ENCODE results near the gene TAOK1. TPM values are rescaled to one million over a fixed set of nuclear protein-coding genes. Genes with fewer than 3 reads are reported as not detected.

The TAOK1 gene
- total and polyA plus RNA-seq, 2 of the 13 experiments (the other 11 are each of a cell fraction or from before 2014, with no cell fraction given): 14.1 to 23.0 TPM

- no peak for TF ChIP-seq ZNF720 (CRISPR knock-in tag; IDR thresholded peaks at IDR 0.05)
- no peak for TF ChIP-seq MTERF4 (CRISPR knock-in tag; IDR thresholded peaks at IDR 0.05)
- no peak for TF ChIP-seq AGO1 (IDR thresholded peaks at IDR 0.05; ENCODE audit: low read depth, low read length, poor library complexity, severe bottlenecking)
- TF ChIP-seq ZNF672 (CRISPR knock-in tag; IDR thresholded peaks at IDR 0.05): no peak
- TF ChIP-seq KLF13 (CRISPR knock-in tag; IDR thresholded peaks at IDR 0.05): no peak
- TF ChIP-seq TAF1 (CRISPR knock-in tag; IDR thresholded peaks at IDR 0.05): 0 out of 2 replicates have a peak, but pooled peaks have one; percentile 8
- no peak for TF ChIP-seq ATF6 (CRISPR knock-in tag; conservative IDR thresholded peaks at IDR 0.05)
- TF ChIP-seq NFIB (CRISPR knock-in tag; IDR thresholded peaks at IDR 0.05; ENCODE audit: borderline replicate concordance): no peak
- TF ChIP-seq MED13 (CRISPR knock-in tag; IDR thresholded peaks at IDR 0.05): no peak
- peak; percentile 66; the same call in 1 of the 2 replicates for TF ChIP-seq ZNF589 (CRISPR knock-in tag; conservative IDR thresholded peaks at IDR 0.05)
- no peak for TF ChIP-seq KDM3A (CRISPR knock-in tag; IDR thresholded peaks at IDR 0.05; ENCODE audit: low read depth)
- TF ChIP-seq MED1 (CRISPR knock-in tag; IDR thresholded peaks at IDR 0.05): no peak
- 0 out of 2 replicates have a peak, but pooled peaks have one; percentile 3 for TF ChIP-seq MXD4 (CRISPR knock-in tag; IDR thresholded peaks at IDR 0.05)
- no peak for TF ChIP-seq ZSCAN22 (CRISPR knock-in tag; IDR thresholded peaks at IDR 0.05)
- no peak for TF ChIP-seq SETDB1 (CRISPR knock-in tag; IDR thresholded peaks at IDR 0.05; ENCODE audit: borderline replicate concordance)
- TF ChIP-seq RBM22 (optimal IDR thresholded peaks at IDR 0.05; ENCODE audit: low read length): no peak
- TF ChIP-seq ZNF563 (CRISPR knock-in tag; IDR thresholded peaks at IDR 0.05): peak; percentile 53
- no peak for TF ChIP-seq ZNF33B (CRISPR knock-in tag; IDR thresholded peaks at IDR 0.05)
- 0 out of 2 replicates have a peak, but pooled peaks have one; percentile 11 for TF ChIP-seq POLR2G (IDR thresholded peaks at IDR 0.05; ENCODE audit: low read depth, low read length)
- TF ChIP-seq RFXAP (CRISPR knock-in tag; IDR thresholded peaks at IDR 0.05; ENCODE audit: borderline replicate concordance): no peak
- TF ChIP-seq, protein P1, sequence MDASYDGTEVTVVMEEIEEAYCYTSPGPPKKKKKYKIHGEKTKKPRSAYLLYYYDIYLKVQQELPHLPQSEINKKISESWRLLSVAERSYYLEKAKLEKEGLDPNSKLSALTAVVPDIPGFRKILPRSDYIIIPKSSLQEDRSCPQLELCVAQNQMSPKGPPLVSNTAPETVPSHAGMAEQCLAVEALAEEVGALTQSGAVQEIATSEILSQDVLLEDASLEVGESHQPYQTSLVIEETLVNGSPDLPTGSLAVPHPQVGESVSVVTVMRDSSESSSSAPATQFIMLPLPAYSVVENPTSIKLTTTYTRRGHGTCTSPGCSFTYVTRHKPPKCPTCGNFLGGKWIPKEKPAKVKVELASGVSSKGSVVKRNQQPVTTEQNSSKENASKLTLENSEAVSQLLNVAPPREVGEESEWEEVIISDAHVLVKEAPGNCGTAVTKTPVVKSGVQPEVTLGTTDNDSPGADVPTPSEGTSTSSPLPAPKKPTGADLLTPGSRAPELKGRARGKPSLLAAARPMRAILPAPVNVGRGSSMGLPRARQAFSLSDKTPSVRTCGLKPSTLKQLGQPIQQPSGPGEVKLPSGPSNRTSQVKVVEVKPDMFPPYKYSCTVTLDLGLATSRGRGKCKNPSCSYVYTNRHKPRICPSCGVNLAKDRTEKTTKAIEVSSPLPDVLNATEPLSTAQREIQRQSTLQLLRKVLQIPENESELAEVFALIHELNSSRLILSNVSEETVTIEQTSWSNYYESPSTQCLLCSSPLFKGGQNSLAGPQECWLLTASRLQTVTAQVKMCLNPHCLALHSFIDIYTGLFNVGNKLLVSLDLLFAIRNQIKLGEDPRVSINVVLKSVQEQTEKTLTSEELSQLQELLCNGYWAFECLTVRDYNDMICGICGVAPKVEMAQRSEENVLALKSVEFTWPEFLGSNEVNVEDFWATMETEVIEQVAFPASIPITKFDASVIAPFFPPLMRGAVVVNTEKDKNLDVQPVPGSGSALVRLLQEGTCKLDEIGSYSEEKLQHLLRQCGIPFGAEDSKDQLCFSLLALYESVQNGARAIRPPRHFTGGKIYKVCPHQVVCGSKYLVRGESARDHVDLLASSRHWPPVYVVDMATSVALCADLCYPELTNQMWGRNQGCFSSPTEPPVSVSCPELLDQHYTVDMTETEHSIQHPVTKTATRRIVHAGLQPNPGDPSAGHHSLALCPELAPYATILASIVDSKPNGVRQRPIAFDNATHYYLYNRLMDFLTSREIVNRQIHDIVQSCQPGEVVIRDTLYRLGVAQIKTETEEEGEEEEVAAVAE (CRISPR knock-in tag; IDR thresholded peaks at IDR 0.05; ENCODE audit: borderline replicate concordance): no peak
- no peak for TF ChIP-seq RNF2 (conservative IDR thresholded peaks at IDR 0.05; ENCODE audit: low read depth)
Observed at GRCh38 chr17:29567554-29568330, 177.6 kb downstream of the TAOK1 start (continued).

All from HepG2 (cell line).